ENCODE data around the gene AMER3.
A peak's percentile ranks its signal among the peaks of the same experiment; 100 is the strongest.
"Not testable (repeated sequence)": the region's sequence is repeated elsewhere in the genome, so short reads cannot be mapped to it uniquely, and the experiment has no call there.

Gene AMER3

GRCh38 chr2:130728549-130729316, 26.6 kb upstream of the AMER3 start, which contains the start of gene GPR148:
Gene GPR148 (plus strand): TSS chr2:130729070. CDS start chr2:130729152, 82 bp downstream.
- Histone ChIP-seq H2AFZ (ENCODE audit: low read depth, low read length) (peak within 1 kb of the TSS; percentile 20), H3K14ac (ENCODE audit: low read length in 2 of 2) (no peak within 1 kb of the TSS), H3K4ac (ENCODE audit: low read depth in 1 of 2, low read length in 2 of 2) (no peak within 1 kb of the TSS), H2BK120ac (ENCODE audit: low read depth, low read length) (no peak within 1 kb of the TSS), H3K27me3 (ENCODE audit: control insufficient read depth in 1 of 2, insufficient read depth in 1 of 2, low read length in 2 of 2) (peaks cover 5 to 8% of the 10 kb centered on the region in 2 experiments), H3K79me1 (replicated peaks; ENCODE audit: low read length, poor library complexity, severe bottlenecking) (no peaks in the 10 kb centered on the region), H2BK12ac (ENCODE audit: low read length in 2 of 2) (no peak within 1 kb of the TSS), H4K91ac (ENCODE audit: low read length) (peak within 1 kb of the TSS; percentile 20), H4K8ac (ENCODE audit: low read length) (no peak within 1 kb of the TSS), H3K9ac (ENCODE audit: low read length) (no peak within 1 kb of the TSS), H3K23ac (ENCODE audit: low read length in 2 of 2) (no peak within 1 kb of the TSS), H2AK5ac (ENCODE audit: low read length, severe bottlenecking) (no peak within 1 kb of the TSS), H3K4me3 (ENCODE audit: insufficient read depth in 1 of 2, low read depth in 1 of 2, low read length in 2 of 2) (peak within 1 kb of the TSS in 1 of 2 experiments; percentile 80), H3K36me3 (ENCODE audit: control insufficient read depth in 1 of 2, insufficient read depth in 2 of 2, low read depth in 1 of 2, low read length in 2 of 2) (no peaks in the 10 kb centered on the region), H3K4me2 (ENCODE audit: low read length, poor library complexity, severe bottlenecking) (no peak within 1 kb of the TSS), H3K18ac (ENCODE audit: low read depth in 1 of 2, low read length in 2 of 2) (no peak within 1 kb of the TSS), H3K9me3 (ENCODE audit: control insufficient read depth, low read length) (no peaks in the 10 kb centered on the region), H2BK5ac (ENCODE audit: low read depth, low read length, poor library complexity, severe bottlenecking) (no peak within 1 kb of the TSS), H3K4me1 (ENCODE audit: control insufficient read depth, insufficient read depth, low read depth, low read length) (peaks cover 17% of the 10 kb centered on the region), H2BK15ac (ENCODE audit: low read depth, poor library complexity, severe bottlenecking) (no peak within 1 kb of the TSS), H3K27ac (ENCODE audit: low read length, poor library complexity, severe bottlenecking) (no peak within 1 kb of the TSS)
- 88% methylated on average over 8 of the region's 8 CpGs for WGBS
- DNase-seq: no peak

- Histone ChIP-seq H2BK15ac (ENCODE audit: low read depth, poor library complexity, severe bottlenecking) (no peak overlapping the region), H2BK12ac (ENCODE audit: low read length in 2 of 2) (no peak overlapping the region), H3K18ac (ENCODE audit: low read depth in 1 of 2, low read length in 2 of 2) (no peak overlapping the region), H3K27ac (ENCODE audit: low read length, poor library complexity, severe bottlenecking) (no peak overlapping the region), H3K4me1 (ENCODE audit: control insufficient read depth, insufficient read depth, low read depth, low read length) (peaks cover 17% of the 10 kb centered on the region), H3K9me3 (ENCODE audit: control insufficient read depth, low read length) (no peaks in the 10 kb centered on the region), H3K4ac (ENCODE audit: low read depth in 1 of 2, low read length in 2 of 2) (no peak overlapping the region), H3K36me3 (ENCODE audit: control insufficient read depth in 1 of 2, insufficient read depth in 2 of 2, low read depth in 1 of 2, low read length in 2 of 2) (no peaks in the 10 kb centered on the region), H4K91ac (ENCODE audit: low read length) (no peak overlapping the region), H3K14ac (ENCODE audit: low read length in 2 of 2) (no peak overlapping the region), H3K9ac (ENCODE audit: low read length) (no peak overlapping the region), H2AK5ac (ENCODE audit: low read length, severe bottlenecking) (no peak overlapping the region), H3K79me1 (replicated peaks; ENCODE audit: low read length, poor library complexity, severe bottlenecking) (no peaks in the 10 kb centered on the region), H2AFZ (ENCODE audit: low read depth, low read length) (no peak overlapping the region), H3K4me2 (ENCODE audit: low read length, poor library complexity, severe bottlenecking) (no peak overlapping the region), H3K4me3 (ENCODE audit: insufficient read depth in 1 of 2, low read depth in 1 of 2, low read length in 2 of 2) (no peak overlapping the region), H4K8ac (ENCODE audit: low read length) (no peak overlapping the region), H2BK5ac (ENCODE audit: low read depth, low read length, poor library complexity, severe bottlenecking) (no peak overlapping the region), H3K27me3 (ENCODE audit: control insufficient read depth in 1 of 2, insufficient read depth in 1 of 2, low read length in 2 of 2) (peaks cover 5 to 8% of the 10 kb centered on the region in 2 experiments), H3K23ac (ENCODE audit: low read length in 2 of 2) (no peak overlapping the region), H2BK120ac (ENCODE audit: low read depth, low read length) (no peak overlapping the region)
- WGBS: 91% methylated on average over 17 of the region's 17 CpGs
- DNase-seq: no peak
These were observed 25.7 kb upstream of the AMER3 start for GRCh38 chr2:130729322-130730299.

GRCh38 chr2:130732257-130732656, 23.1 kb upstream of the AMER3 start:
- WGBS: 89% methylated on average over 11 of the region's 11 CpGs
- H3K14ac ChIP-seq (ENCODE audit: low read length in 2 of 2); H3K4me2 ChIP-seq (ENCODE audit: low read length, poor library complexity, severe bottlenecking): not testable (repeated sequence)

GRCh38 chr2:130735200-130735599, 20.1 kb upstream of the AMER3 start:
- no peak overlapping the region for H2AFZ ChIP-seq (ENCODE audit: low read depth, low read length)
- H3K23ac ChIP-seq (ENCODE audit: low read length in 2 of 2): no peak overlapping the region
- H2BK120ac ChIP-seq (ENCODE audit: low read depth, low read length): no peak overlapping the region
- H3K4ac ChIP-seq (ENCODE audit: low read depth in 1 of 2, low read length in 2 of 2): no peak overlapping the region
- no peak overlapping the region for H3K18ac ChIP-seq (ENCODE audit: low read depth in 1 of 2, low read length in 2 of 2)
- H2AK5ac ChIP-seq (ENCODE audit: low read length, severe bottlenecking): no peak overlapping the region
- H3K36me3 ChIP-seq (ENCODE audit: control insufficient read depth in 1 of 2, insufficient read depth in 2 of 2, low read depth in 1 of 2, low read length in 2 of 2): no peaks in the 10 kb centered on the region
- DNase-seq: no peak
- H3K4me1 ChIP-seq (ENCODE audit: control insufficient read depth, insufficient read depth, low read depth, low read length): no peaks in the 10 kb centered on the region
- WGBS: 100% methylated on average over 2 of the region's 3 CpGs
- no peak overlapping the region for H3K4me2 ChIP-seq (ENCODE audit: low read length, poor library complexity, severe bottlenecking)
- no peak overlapping the region for H2BK5ac ChIP-seq (ENCODE audit: low read depth, low read length, poor library complexity, severe bottlenecking)
- no peak overlapping the region for H3K4me3 ChIP-seq (ENCODE audit: insufficient read depth in 1 of 2, low read depth in 1 of 2, low read length in 2 of 2)
- no peaks in the 10 kb centered on the region for H3K79me1 ChIP-seq (replicated peaks; ENCODE audit: low read length, poor library complexity, severe bottlenecking)
- H4K8ac ChIP-seq (ENCODE audit: low read length): no peak overlapping the region
- peaks cover 0 to 6% of the 10 kb centered on the region in 2 experiments for H3K27me3 ChIP-seq (ENCODE audit: control insufficient read depth in 1 of 2, insufficient read depth in 1 of 2, low read length in 2 of 2)
- no peak overlapping the region for H3K9ac ChIP-seq (ENCODE audit: low read length)
- H3K14ac ChIP-seq (ENCODE audit: low read length in 2 of 2): no peak overlapping the region
- no peak overlapping the region for H3K27ac ChIP-seq (ENCODE audit: low read length, poor library complexity, severe bottlenecking)
- no peaks in the 10 kb centered on the region for H3K9me3 ChIP-seq (ENCODE audit: control insufficient read depth, low read length)
- no peak overlapping the region for H4K91ac ChIP-seq (ENCODE audit: low read length)
- no peak overlapping the region for H2BK15ac ChIP-seq (ENCODE audit: low read depth, poor library complexity, severe bottlenecking)
- H2BK12ac ChIP-seq (ENCODE audit: low read length in 2 of 2): no peak overlapping the region

More at GRCh38 chr2:130732257-130732656, 23.1 kb upstream of the AMER3 start:
- not testable (repeated sequence) for DNase-seq; H2BK120ac ChIP-seq (ENCODE audit: low read depth, low read length); H3K4me3 ChIP-seq (ENCODE audit: insufficient read depth in 1 of 2, low read depth in 1 of 2, low read length in 2 of 2); H3K4me1 ChIP-seq (ENCODE audit: control insufficient read depth, insufficient read depth, low read depth, low read length); H2AFZ ChIP-seq (ENCODE audit: low read depth, low read length); H3K9me3 ChIP-seq (ENCODE audit: control insufficient read depth, low read length); H4K91ac ChIP-seq (ENCODE audit: low read length); H2BK15ac ChIP-seq (ENCODE audit: low read depth, poor library complexity, severe bottlenecking); H3K79me1 ChIP-seq (replicated peaks; ENCODE audit: low read length, poor library complexity, severe bottlenecking); H3K9ac ChIP-seq (ENCODE audit: low read length); H2BK12ac ChIP-seq (ENCODE audit: low read length in 2 of 2); H3K23ac ChIP-seq (ENCODE audit: low read length in 2 of 2); H3K27ac ChIP-seq (ENCODE audit: low read length, poor library complexity, severe bottlenecking); H3K36me3 ChIP-seq (ENCODE audit: control insufficient read depth in 1 of 2, insufficient read depth in 2 of 2, low read depth in 1 of 2, low read length in 2 of 2); H2BK5ac ChIP-seq (ENCODE audit: low read depth, low read length, poor library complexity, severe bottlenecking); H2AK5ac ChIP-seq (ENCODE audit: low read length, severe bottlenecking); H3K27me3 ChIP-seq (ENCODE audit: control insufficient read depth in 1 of 2, insufficient read depth in 1 of 2, low read length in 2 of 2); H3K4ac ChIP-seq (ENCODE audit: low read depth in 1 of 2, low read length in 2 of 2); H4K8ac ChIP-seq (ENCODE audit: low read length); H3K18ac ChIP-seq (ENCODE audit: low read depth in 1 of 2, low read length in 2 of 2)
